SU-DHL-6 (cell line): ENCODE results near the gene FOXJ2.

ENCODE experiments used
- CTCF ChIP-seq: fragments of 200-600 bp; sonication (generic); IDR thresholded peaks from one replicate; pipeline ENCODE4 v1.5.1; 2017; ENCODE audit warnings: antibody characterized with exemption, mild to moderate bottlenecking, low read length, moderate library complexity; ENCODE audit not compliant: insufficient read depth, poor library complexity, severe bottlenecking
- EZH2phosphoT487 ChIP-seq: fragments of 200-600 bp; sonication (generic), shearing (Covaris generic); conservative IDR thresholded peaks from 2 replicates; pipeline ENCODE4 v1.6.1; 2018; ENCODE audit warnings: mild to moderate bottlenecking, antibody characterized with exemption, low read length, moderate library complexity, mixed read lengths

GRCh38 chr12:7984900-7985299 is 47.6 kb upstream of the FOXJ2 start:
- TF ChIP-seq EZH2phosphoT487 (no peak), CTCF (no peak)
